MM.1S (cell line): ENCODE data around the gene PKP4.
"Not testable (repeated sequence)": the region's sequence is repeated elsewhere in the genome, so short reads cannot be mapped to it uniquely, and the experiment has no call there.

ENCODE experiments used
- EZH2 ChIP-seq: fragments of 300-600 bp; sonication (generic); optimal IDR thresholded peaks from 2 replicates; pipeline ENCODE3; 2017; ENCODE audit warnings: low read depth, mild to moderate bottlenecking, antibody characterized with exemption, low read length, mixed read lengths
- EZH2phosphoT487 ChIP-seq: fragments of 300-600 bp; sonication (generic); IDR thresholded peaks from 2 replicates; pipeline ENCODE4 v1.6.1; 2018; ENCODE audit warnings: antibody characterized with exemption, low read length
- TF ChIP-seq, protein P1 (sequence below): fragments of 300-600 bp; sonication (generic); IDR thresholded peaks from 2 replicates; pipeline ENCODE4 v1.5.1; 2016; ENCODE audit warnings: antibody characterized with exemption, low read length, mixed read lengths

DNA sequence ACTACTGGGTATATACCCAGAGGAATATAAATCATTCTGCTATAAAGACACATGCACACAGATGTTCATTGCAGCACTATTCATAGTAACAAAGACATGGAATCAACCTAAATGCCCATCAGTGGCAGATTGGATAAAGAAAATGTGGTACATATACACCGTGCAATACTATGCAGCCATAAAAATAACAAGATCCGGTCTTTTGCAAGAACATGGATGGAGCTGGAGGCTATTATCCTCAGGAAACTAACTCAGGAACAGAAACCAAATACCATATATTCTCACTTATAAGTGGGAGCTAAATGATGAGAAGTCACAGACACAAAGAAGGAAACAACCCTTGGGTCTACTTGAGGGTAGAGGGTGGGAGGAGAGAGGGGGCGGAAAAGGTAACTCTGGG, 16.5 kb downstream of the PKP4 start:
- TF ChIP-seq, protein P1, sequence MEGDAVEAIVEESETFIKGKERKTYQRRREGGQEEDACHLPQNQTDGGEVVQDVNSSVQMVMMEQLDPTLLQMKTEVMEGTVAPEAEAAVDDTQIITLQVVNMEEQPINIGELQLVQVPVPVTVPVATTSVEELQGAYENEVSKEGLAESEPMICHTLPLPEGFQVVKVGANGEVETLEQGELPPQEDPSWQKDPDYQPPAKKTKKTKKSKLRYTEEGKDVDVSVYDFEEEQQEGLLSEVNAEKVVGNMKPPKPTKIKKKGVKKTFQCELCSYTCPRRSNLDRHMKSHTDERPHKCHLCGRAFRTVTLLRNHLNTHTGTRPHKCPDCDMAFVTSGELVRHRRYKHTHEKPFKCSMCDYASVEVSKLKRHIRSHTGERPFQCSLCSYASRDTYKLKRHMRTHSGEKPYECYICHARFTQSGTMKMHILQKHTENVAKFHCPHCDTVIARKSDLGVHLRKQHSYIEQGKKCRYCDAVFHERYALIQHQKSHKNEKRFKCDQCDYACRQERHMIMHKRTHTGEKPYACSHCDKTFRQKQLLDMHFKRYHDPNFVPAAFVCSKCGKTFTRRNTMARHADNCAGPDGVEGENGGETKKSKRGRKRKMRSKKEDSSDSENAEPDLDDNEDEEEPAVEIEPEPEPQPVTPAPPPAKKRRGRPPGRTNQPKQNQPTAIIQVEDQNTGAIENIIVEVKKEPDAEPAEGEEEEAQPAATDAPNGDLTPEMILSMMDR = not testable (repeated sequence)
- not testable (repeated sequence) for TF ChIP-seq EZH2phosphoT487, EZH2
